Stimulated activated CD4-positive, alpha-beta T cell treated with anti-CD3 and anti-CD28 coated beads, Interleukin-15, amount 100 ng/mL, for 24 hours (primary cell): ENCODE results near the gene DCP1B.

ENCODE experiments used
- DNase-seq: peaks from one replicate; pipeline ENCODE4 v3.0.0-alpha.2; 2020

DCP1B gene

GRCh38 chr12:2004113-2004929 lies at the start of gene DCP1B:
DCP1B (minus strand) TSS chr12:2004457; CDS start chr12:2004431, 26 bp downstream.
- DNase-seq, result peak; percentile 97

GRCh38 chr12:2053691-2054090 lies 49.4 kb upstream of the DCP1B start:
- DNase-seq, result no peak

- peak; percentile 57 for DNase-seq
Observed at GRCh38 chr12:2052826-2053678, 48.8 kb upstream of the DCP1B start, which contains the start of gene CACNA1C. CACNA1C (plus strand) TSS chr12:2052987; CDS start chr12:2053563, 576 bp downstream.

- DNase-seq, result no peak
Observed at GRCh38 chr12:2051700-2052621, 47.7 kb upstream of the DCP1B start.

GRCh38 chr12:2049604-2050540 lies 45.6 kb upstream of the DCP1B start:
- no peak for DNase-seq

GRCh38 chr12:2047752-2048151 lies 43.5 kb upstream of the DCP1B start:
- DNase-seq, result no peak

- no peak for DNase-seq
Observed at GRCh38 chr12:2046957-2047356, 42.7 kb upstream of the DCP1B start.

- no peak for DNase-seq
Observed at GRCh38 chr12:2044165-2044564, 39.9 kb upstream of the DCP1B start.

GRCh38 chr12:2043054-2043453 lies 38.8 kb upstream of the DCP1B start:
- DNase-seq, result no peak

- no peak for DNase-seq
Observed at GRCh38 chr12:2039034-2039433, 34.8 kb upstream of the DCP1B start.

GRCh38 chr12:2035431-2036055 lies 31.3 kb upstream of the DCP1B start:
- DNase-seq, result no peak

GRCh38 chr12:2034633-2035430 lies 30.6 kb upstream of the DCP1B start:
- peak; percentile 92 for DNase-seq

- no peak for DNase-seq
Observed at GRCh38 chr12:2032506-2032905, 28.2 kb upstream of the DCP1B start.

- DNase-seq, result no peak
Observed at GRCh38 chr12:2029851-2030250, 25.6 kb upstream of the DCP1B start.

- DNase-seq, result no peak
Observed at GRCh38 chr12:2027351-2027750, 23.1 kb upstream of the DCP1B start.

GRCh38 chr12:2023365-2023764 lies 19.1 kb upstream of the DCP1B start:
- DNase-seq, result no peak

GRCh38 chr12:2020511-2020910 lies 16.3 kb upstream of the DCP1B start:
- no peak for DNase-seq

GRCh38 chr12:2019126-2019525 lies 14.9 kb upstream of the DCP1B start:
- DNase-seq, result no peak

GRCh38 chr12:2018391-2018790 lies 14.1 kb upstream of the DCP1B start:
- DNase-seq, result no peak
